ENCODE measurements around the gene LRIG3. TPM values are rescaled to one million over a fixed set of nuclear protein-coding genes. Genes with fewer than 3 reads are reported as not detected.

The LRIG3 gene
- total and polyA plus RNA-seq, 12 donors, result 1.1 to 24.1 (median 3.5) TPM

- DNase-seq, result no peak
- Histone ChIP-seq H3K27me3 (no peaks in the 10 kb centered on the region), H3K4me1 (replicated peaks in 1 of 2) (no peaks in the 10 kb centered on the region), H3K9me3 (replicated peaks in 1 of 3) (no peaks in the 10 kb centered on the region), H3K36me3 (replicated peaks in 1 of 2) (no peaks in the 10 kb centered on the region), H3K4me3 (no peak overlapping the region), H3K27ac (no peak overlapping the region)
- 78 to 89% (median 83%) methylated on average over 2 of the region's 2 CpGs for WGBS, 4 donors
- intact Hi-C loops (cut with DNase I), result no loop called here
- TF ChIP-seq POLR2A (IDR thresholded peaks at IDR 0.05) (no peak), CTCF (IDR thresholded peaks at IDR 0.05) (no peak)
Observed at GRCh38 chr12:58966939-58967338, 46.6 kb upstream of the LRIG3 start.

- H3K27ac ChIP-seq, result no peak overlapping the region
- no peaks in the 10 kb centered on the region for H3K36me3 ChIP-seq (replicated peaks in 1 of 2)
- no peak for DNase-seq
- intact Hi-C loops (cut with DNase I), result no loop called here
- no peaks in the 10 kb centered on the region for H3K4me1 ChIP-seq (replicated peaks in 1 of 2)
- H3K4me3 ChIP-seq, result no peak overlapping the region
- WGBS, 4 donors, result 89 to 96% (median 92%) methylated on average over 3 of the region's 3 CpGs
- no peaks in the 10 kb centered on the region for H3K27me3 ChIP-seq
- TF ChIP-seq CTCF (IDR thresholded peaks at IDR 0.05), result no peak
- no peak for TF ChIP-seq POLR2A (IDR thresholded peaks at IDR 0.05)
- H3K9me3 ChIP-seq (replicated peaks in 1 of 3), result no peaks in the 10 kb centered on the region
Observed at GRCh38 chr12:58965568-58965967, 45.3 kb upstream of the LRIG3 start.

GRCh38 chr12:58963844-58964243 lies 43.5 kb upstream of the LRIG3 start:
- H3K9me3 ChIP-seq (replicated peaks in 1 of 3), result no peaks in the 10 kb centered on the region
- DNase-seq, result no peak
- no peaks in the 10 kb centered on the region for H3K36me3 ChIP-seq (replicated peaks in 1 of 2)
- H3K4me3 ChIP-seq, result no peak overlapping the region
- 79 to 91% (median 89%) methylated on average over 1 of the region's 1 CpG for WGBS, 4 donors
- no peak for TF ChIP-seq POLR2A (IDR thresholded peaks at IDR 0.05)
- TF ChIP-seq CTCF (IDR thresholded peaks at IDR 0.05), result no peak
- no peaks in the 10 kb centered on the region for H3K27me3 ChIP-seq
- intact Hi-C loops (cut with DNase I), result no loop called here
- no peak overlapping the region for H3K27ac ChIP-seq
- H3K4me1 ChIP-seq (replicated peaks in 1 of 2), result no peaks in the 10 kb centered on the region

- H3K9me3 ChIP-seq (replicated peaks in 1 of 3), result no peaks in the 10 kb centered on the region
- no peak for DNase-seq
- no peak overlapping the region for H3K27ac ChIP-seq
- WGBS, 4 donors, result 66 to 78% (median 73%) methylated on average over 4 of the region's 4 CpGs
- H3K4me1 ChIP-seq (replicated peaks in 1 of 2), result no peaks in the 10 kb centered on the region
- no peaks in the 10 kb centered on the region for H3K27me3 ChIP-seq
- no peak overlapping the region for H3K4me3 ChIP-seq
- TF ChIP-seq CTCF (IDR thresholded peaks at IDR 0.05), result no peak
- TF ChIP-seq POLR2A (IDR thresholded peaks at IDR 0.05), result no peak
- intact Hi-C loops (cut with DNase I), result no loop called here
- no peaks in the 10 kb centered on the region for H3K36me3 ChIP-seq (replicated peaks in 1 of 2)
Observed at GRCh38 chr12:58961906-58962305, 41.6 kb upstream of the LRIG3 start.

Measured in adrenal gland (tissue), 12 donors.